Right lobe of liver (tissue), 4 donors: ENCODE measurements around the gene C22orf31.

Source experiments
- CTCF ChIP-seq, 4 donors: fragments of 200-600 bp in 3 of 4; fragments of 450-650 bp in 1 of 4; IDR thresholded peaks; one replicate each; pipeline versions ENCODE4 v1.5.1 to v1.8.0; 2016 to 2022; ENCODE audit warnings: antibody characterized with exemption in 4 of 4, mild to moderate bottlenecking in 2 of 4
- POLR2A ChIP-seq: fragments of 450-650 bp; IDR thresholded peaks from one replicate; pipeline ENCODE4 v1.6.1; 2017; ENCODE audit warnings: antibody characterized with exemption, mild to moderate bottlenecking
- donor health status: DM: no; HTN: no; CAD: no.
- donor health status: DM: no; HTN: no; CAD: no.
- donor health status: DM: no; HTN: yes; CAD: no.

- TF ChIP-seq CTCF (IDR thresholded peaks at IDR 0.05) (no peak), POLR2A (no peak)
Measured at GRCh38 chr22:29109822-29110221, 48.2 kb upstream of the C22orf31 start.
